H1 (cell line): ENCODE measurements around the gene SSTR3. TPM values are rescaled to one million over a fixed set of nuclear protein-coding genes. Genes with fewer than 3 reads are reported as not detected.

ENCODE experiments used
- ASH2L ChIP-seq: fragments of 200-600, 300-600 bp; sonication (generic); IDR thresholded peaks from one replicate; pipeline ENCODE4 v1.7.1; 2017; ENCODE audit warnings: low read length
- CHD2 ChIP-seq: IDR thresholded peaks from 2 replicates; pipeline ENCODE4 v1.6.1; 2012; ENCODE audit warnings: low read length, improper control_type of control experiment
- CHD7 ChIP-seq: fragments of 300-600 bp; sonication (generic); IDR thresholded peaks from 2 replicates; pipeline ENCODE4 v1.7.1; 2012; ENCODE audit warnings: low read length, moderate library complexity, mild to moderate bottlenecking, inconsistent platforms; ENCODE audit not compliant: insufficient replicate concordance
- CREB1 ChIP-seq: IDR thresholded peaks from 2 replicates; pipeline ENCODE4 v1.6.1; 2012; ENCODE audit warnings: inconsistent platforms
- EZH2 ChIP-seq: fragments of 200-600 bp; sonication (generic); IDR thresholded peaks from 2 replicates; pipeline ENCODE4 v1.7.1; 2012; ENCODE audit warnings: low read depth, mild to moderate bottlenecking, moderate library complexity, low read length, inconsistent platforms; ENCODE audit not compliant: severe bottlenecking
- POLR2AphosphoS5 ChIP-seq: IDR thresholded peaks from 2 replicates; pipeline ENCODE4 v1.6.1; 2011; ENCODE audit warnings: low read depth, low read length
- RNF2 ChIP-seq: fragments of 200-900, 300-1000 bp; sonication (generic); IDR thresholded peaks from 2 replicates; pipeline ENCODE4 v1.7.1; 2016; ENCODE audit warnings: borderline replicate concordance, low read depth, mild to moderate bottlenecking, antibody characterized with exemption, low read length; ENCODE audit not compliant: poor library complexity, severe bottlenecking; ENCODE audit errors: missing control alignments
- SAP30 ChIP-seq: fragments of 300-600 bp; sonication (generic); IDR thresholded peaks from 2 replicates; pipeline ENCODE4 v1.7.1; 2012; ENCODE audit warnings: low read length, moderate library complexity, mild to moderate bottlenecking, inconsistent platforms; ENCODE audit not compliant: insufficient read depth, insufficient replicate concordance
- SP1 ChIP-seq: IDR thresholded peaks from 2 replicates; pipeline ENCODE4 v1.6.1; 2011; ENCODE audit warnings: low read depth, low read length
- SP2 ChIP-seq: IDR thresholded peaks from 2 replicates; pipeline ENCODE4 v1.6.1; 2012; ENCODE audit warnings: mild to moderate bottlenecking, low read length, inconsistent platforms
- TAF7 ChIP-seq: optimal IDR thresholded peaks from 2 replicates; pipeline ENCODE3; 2011; ENCODE audit warnings: low read depth, mild to moderate bottlenecking, inconsistent platforms, low read length, moderate library complexity, borderline replicate concordance
- polyA plus RNA-seq, 7 experiments: library from polyadenylated mRNA; depleted of rRNA in 3 of 7; stranded (reverse) in 5 of 7; unstranded in 2 of 7; fragments of >200 nt in 5 of 7; fragments of 200-250 nt in 2 of 7; gene quantifications; 1 replicate in 5 of 7; 2 replicates in 1 of 7; 4 replicates in 1 of 7; pipeline versions ENCODE4 v1.2.1 to v1.2.3, GENCODE V29; 2011 to 2013; ENCODE audit warnings: missing spikeins in 2 of 7, mixed read lengths in 2 of 7
- total RNA-seq: library from RNA; stranded (reverse); fragmentation: NEBNext Ultra II Directional; extraction: Animal tissue kit (Norgen Biotek cat#: 25700); gene quantifications from 2 replicates; pipeline ENCODE4 v1.2.1, GENCODE V29; 2021

Gene SSTR3
- total and polyA plus RNA-seq, 2 of the 8 experiments (the other 6 are each of a cell fraction or from before 2014, with no cell fraction given), result 0.22 to 0.77 TPM

GRCh38 chr22:37218771-37219411 is 6.6 kb upstream of the SSTR3 start (continued):
- TF ChIP-seq CHD7 (no peak), EZH2 (no peak), POLR2AphosphoS5 (no peak), TAF7 (no peak), SP1 (no peak), CREB1 (no peak), SP2 (no peak), ASH2L (no peak), SAP30 (no peak), RNF2 (no peak), CHD2 (no peak)
